ENCODE measurements around the gene DPP9.

Gene DPP9

GRCh38 chr19:4707956-4708650 lies 15.5 kb downstream of the DPP9 start:
- DNase-seq = no peak

- DNase-seq = no peak
Observed at GRCh38 chr19:4707322-4707721, 16.3 kb downstream of the DPP9 start.

- no peak for DNase-seq
Observed at GRCh38 chr19:4705413-4706131, 18.1 kb downstream of the DPP9 start.

- DNase-seq = no peak
Observed at GRCh38 chr19:4704317-4704673, 19.3 kb downstream of the DPP9 start.

- no peak for DNase-seq
Observed at GRCh38 chr19:4703671-4704316, 19.8 kb downstream of the DPP9 start.

GRCh38 chr19:4702764-4703163 lies 20.9 kb downstream of the DPP9 start:
- DNase-seq = no peak

GRCh38 chr19:4701557-4701956 lies 22.1 kb downstream of the DPP9 start:
- no peak for DNase-seq

- DNase-seq = no peak
Observed at GRCh38 chr19:4700693-4700970, 23.0 kb downstream of the DPP9 start.

- no peak for DNase-seq
Observed at GRCh38 chr19:4699826-4700692, 23.6 kb downstream of the DPP9 start.

GRCh38 chr19:4697304-4697703 lies 26.3 kb downstream of the DPP9 start:
- DNase-seq = no peak

- DNase-seq = no peak
Observed at GRCh38 chr19:4695224-4695731, 28.4 kb downstream of the DPP9 start.

GRCh38 chr19:4694211-4694987 lies 29.2 kb downstream of the DPP9 start:
- DNase-seq = no peak

GRCh38 chr19:4693471-4694121 lies 30.0 kb downstream of the DPP9 start:
- no peak for DNase-seq

- no peak for DNase-seq
Observed at GRCh38 chr19:4693078-4693350, 30.6 kb downstream of the DPP9 start.

GRCh38 chr19:4692251-4693077 lies 31.2 kb downstream of the DPP9 start:
- DNase-seq = no peak

- DNase-seq = no peak
Observed at GRCh38 chr19:4691373-4691772, 32.3 kb downstream of the DPP9 start.

- DNase-seq = no peak
Observed at GRCh38 chr19:4690361-4690760, 33.3 kb downstream of the DPP9 start.

- DNase-seq = no peak
Observed at GRCh38 chr19:4689403-4689802, 34.2 kb downstream of the DPP9 start.

GRCh38 chr19:4688587-4688986 lies 35.1 kb downstream of the DPP9 start:
- no peak for DNase-seq

- DNase-seq = no peak
Observed at GRCh38 chr19:4687396-4687795, 36.2 kb downstream of the DPP9 start.

- no peak for DNase-seq
Observed at GRCh38 chr19:4686700-4687099, 36.9 kb downstream of the DPP9 start.

Data from NCI-H2081 treated with DMSO at 0.1 percent for 48 hours (cell line).